Immature natural killer cell (primary cell): ENCODE measurements around the gene SS18L1. TPM values are rescaled to one million over a fixed set of nuclear protein-coding genes. Genes with fewer than 3 reads are reported as not detected.
A peak's percentile ranks its signal among the peaks of the same experiment; 100 is the strongest.

ENCODE experiments used
- DNase-seq, 3 donors: peaks; one replicate each; pipeline ENCODE4 v3.0.0; 2022; ENCODE audit warnings: mixed read lengths in 1 of 3
- H3K27ac Mint-ChIP-seq, 6 donors: one replicate each; pipeline ENCODE4 v1.8.0; 2020; ENCODE audit warnings: mixed read lengths in 6 of 6, mild to moderate bottlenecking in 5 of 6, inconsistent platforms in 4 of 6, moderate library complexity in 3 of 6
- H3K27me3 Mint-ChIP-seq, 3 donors: one replicate each; pipeline ENCODE4 v1.8.0; 2020 to 2021; ENCODE audit warnings: low read depth in 3 of 3, mild to moderate bottlenecking in 3 of 3, mixed read lengths in 3 of 3, moderate library complexity in 3 of 3, inconsistent platforms in 1 of 3
- H3K36me3 Mint-ChIP-seq, 3 donors: one replicate each; pipeline ENCODE4 v1.8.0; 2020; ENCODE audit warnings: mixed read lengths in 3 of 3, inconsistent platforms in 2 of 3, mild to moderate bottlenecking in 2 of 3
- H3K4me1 Mint-ChIP-seq, 2 donors: one replicate each; pipeline ENCODE4 v1.8.0; 2020; ENCODE audit warnings: inconsistent platforms in 2 of 2, mild to moderate bottlenecking in 2 of 2, mixed read lengths in 2 of 2, moderate library complexity in 1 of 2
- H3K4me3 Mint-ChIP-seq, 5 donors: one replicate each; pipeline ENCODE4 v1.8.0; 2020; ENCODE audit warnings: mild to moderate bottlenecking in 5 of 5, mixed read lengths in 5 of 5, inconsistent platforms in 3 of 5, moderate library complexity in 3 of 5
- H3K9me3 Mint-ChIP-seq, 6 donors: one replicate each; pipeline ENCODE4 v1.8.0; 2020; ENCODE audit warnings: mild to moderate bottlenecking in 6 of 6, mixed read lengths in 6 of 6, inconsistent platforms in 4 of 6, moderate library complexity in 3 of 6
- polyA plus RNA-seq, 3 donors: library from polyadenylated mRNA; unstranded; fragments of 300-500 nt; fragmentation: Illumina TruSeq; gene quantifications; one replicate each; pipeline ENCODE4 v1.2.3, GENCODE V29; 2021

SS18L1 gene
- polyA plus RNA-seq, 3 donors from 2014 or later = 0.39 to 0.68 TPM; not detected in 1

- Mint-ChIP-seq H3K4me3 (no peak overlapping the region), H3K36me3 (peaks cover 14 to 23% (median 16%) of the 10 kb centered on the region in 3 donors), H3K27me3 (peaks cover 2 to 16% (median 2%) of the 10 kb centered on the region in 3 donors), H3K9me3 (no peaks in the 10 kb centered on the region), H3K27ac (no peak overlapping the region), H3K4me1 (peaks cover 6 to 7% of the 10 kb centered on the region in 2 donors)
- DNase-seq = peak; percentile 73 to 76 (median 75)
Observed at GRCh38 chr20:62156592-62157386, 13.2 kb downstream of the SS18L1 start.

- Mint-ChIP-seq H3K4me3 (no peak overlapping the region), H3K27ac (no peak overlapping the region), H3K27me3 (peaks cover 2 to 16% (median 2%) of the 10 kb centered on the region in 3 donors)
Observed at GRCh38 chr20:62157387-62158087, 14.0 kb downstream of the SS18L1 start.

GRCh38 chr20:62158088-62158400 lies 14.5 kb downstream of the SS18L1 start:
- Mint-ChIP-seq H3K9me3 (no peaks in the 10 kb centered on the region), H3K27me3 (peaks cover 2 to 11% (median 2%) of the 10 kb centered on the region in 3 donors), H3K36me3 (peaks cover 8 to 18% (median 12%) of the 10 kb centered on the region in 3 donors), H3K4me1 (peaks cover 3 to 7% of the 10 kb centered on the region in 2 donors), H3K4me3 (no peak overlapping the region), H3K27ac (no peak overlapping the region)
- DNase-seq = no peak

More at GRCh38 chr20:62157387-62158087, 14.0 kb downstream of the SS18L1 start:
- peaks cover 3 to 7% of the 10 kb centered on the region in 2 donors for H3K4me1 Mint-ChIP-seq
- H3K9me3 Mint-ChIP-seq = no peaks in the 10 kb centered on the region
- H3K36me3 Mint-ChIP-seq = peaks cover 13 to 23% (median 16%) of the 10 kb centered on the region in 3 donors
- no peak for DNase-seq

DNA sequence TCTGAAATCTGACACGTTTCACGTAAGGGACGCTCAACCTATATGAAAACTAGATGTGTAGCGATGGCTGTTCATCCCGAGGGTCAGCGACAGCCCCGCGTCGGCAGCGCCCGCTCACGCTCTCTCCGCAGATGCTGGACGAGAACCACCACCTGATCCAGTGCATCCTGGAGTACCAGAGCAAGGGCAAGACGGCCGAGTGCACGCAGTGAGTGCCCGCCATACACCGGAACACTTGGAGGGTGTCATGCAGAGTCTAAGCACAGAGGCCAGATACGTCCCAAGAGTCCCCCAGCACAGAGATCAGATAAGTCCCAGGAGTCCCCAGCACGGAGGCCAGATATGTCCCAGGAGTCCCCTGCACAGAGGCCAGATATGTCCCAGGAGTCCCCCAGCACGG lies 15.0 kb downstream of the SS18L1 start:
- Mint-ChIP-seq H3K4me1 (peaks cover 3 to 7% of the 10 kb centered on the region in 2 donors), H3K36me3 (peaks cover 5 to 16% (median 10%) of the 10 kb centered on the region in 3 donors), H3K27me3 (peaks cover under 1 to 10% (median 2%) of the 10 kb centered on the region in 3 donors), H3K9me3 (no peaks in the 10 kb centered on the region), H3K27ac (no peak overlapping the region), H3K4me3 (no peak overlapping the region)
- no peak for DNase-seq

- peaks cover 4 to 14% (median 5%) of the 10 kb centered on the region in 3 donors for H3K36me3 Mint-ChIP-seq
- no peaks in the 10 kb centered on the region for H3K9me3 Mint-ChIP-seq
- peaks cover 3 to 7% of the 10 kb centered on the region in 2 donors for H3K4me1 Mint-ChIP-seq
- DNase-seq = no peak
- no peak overlapping the region for H3K4me3 Mint-ChIP-seq
- peaks cover 0 to 10% (median 2%) of the 10 kb centered on the region in 3 donors for H3K27me3 Mint-ChIP-seq
- no peak overlapping the region for H3K27ac Mint-ChIP-seq
Observed at GRCh38 chr20:62159052-62159451, 15.5 kb downstream of the SS18L1 start.

- peaks cover 3 to 7% of the 10 kb centered on the region in 2 donors for H3K4me1 Mint-ChIP-seq
- peak in 1 of 3 donors; percentile 38 for DNase-seq
Observed at GRCh38 chr20:62159839-62160238, 16.3 kb downstream of the SS18L1 start.

DNA sequence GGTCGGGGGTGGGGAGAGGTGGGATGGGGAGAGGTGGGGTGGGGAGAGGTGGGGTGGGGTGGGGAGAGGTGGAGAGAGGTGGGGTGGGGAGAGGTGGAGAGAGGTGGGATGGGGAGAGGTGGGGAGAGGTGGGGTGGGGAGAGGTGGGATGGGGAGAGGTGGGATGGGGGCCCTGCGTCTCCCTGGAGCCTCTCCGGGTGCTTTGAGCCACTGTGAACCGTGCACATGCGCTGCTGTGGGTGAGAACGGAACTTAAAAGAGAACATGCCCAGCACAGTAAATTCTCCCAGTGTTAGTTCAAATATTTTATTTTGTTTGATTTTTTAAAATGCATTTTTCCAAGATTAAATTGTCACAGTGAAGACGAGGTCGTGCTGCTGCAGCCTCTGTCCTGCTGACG lies 16.7 kb downstream of the SS18L1 start:
- Mint-ChIP-seq H3K36me3 (peaks cover 0 to 8% (median 0%) of the 10 kb centered on the region in 3 donors), H3K4me1 (peaks cover 3 to 7% of the 10 kb centered on the region in 2 donors), H3K4me3 (no peak overlapping the region), H3K27ac (no peak overlapping the region), H3K27me3 (peaks cover 0 to 8% (median 3%) of the 10 kb centered on the region in 3 donors), H3K9me3 (no peaks in the 10 kb centered on the region)
- DNase-seq = no peak

More at GRCh38 chr20:62159839-62160238, 16.3 kb downstream of the SS18L1 start:
- H3K9me3 Mint-ChIP-seq = no peaks in the 10 kb centered on the region
- no peak overlapping the region for H3K4me3 Mint-ChIP-seq
- H3K27ac Mint-ChIP-seq = peak overlapping the region in 1 of 6 donors; percentile 40
- peaks cover 0 to 8% (median 3%) of the 10 kb centered on the region in 3 donors for H3K27me3 Mint-ChIP-seq
- peaks cover under 1 to 7% (median under 1%) of the 10 kb centered on the region in 3 donors for H3K36me3 Mint-ChIP-seq

- no peak overlapping the region for H3K4me3 Mint-ChIP-seq
- H3K36me3 Mint-ChIP-seq = peaks cover 0 to 9% (median 0%) of the 10 kb centered on the region in 3 donors
- H3K27ac Mint-ChIP-seq = no peak overlapping the region
- no peak for DNase-seq
- H3K9me3 Mint-ChIP-seq = no peaks in the 10 kb centered on the region
- peaks cover 3 to 7% of the 10 kb centered on the region in 2 donors for H3K4me1 Mint-ChIP-seq
- H3K27me3 Mint-ChIP-seq = peaks cover 0 to 8% (median 3%) of the 10 kb centered on the region in 3 donors
Observed at GRCh38 chr20:62160876-62161275, 17.3 kb downstream of the SS18L1 start.

DNA sequence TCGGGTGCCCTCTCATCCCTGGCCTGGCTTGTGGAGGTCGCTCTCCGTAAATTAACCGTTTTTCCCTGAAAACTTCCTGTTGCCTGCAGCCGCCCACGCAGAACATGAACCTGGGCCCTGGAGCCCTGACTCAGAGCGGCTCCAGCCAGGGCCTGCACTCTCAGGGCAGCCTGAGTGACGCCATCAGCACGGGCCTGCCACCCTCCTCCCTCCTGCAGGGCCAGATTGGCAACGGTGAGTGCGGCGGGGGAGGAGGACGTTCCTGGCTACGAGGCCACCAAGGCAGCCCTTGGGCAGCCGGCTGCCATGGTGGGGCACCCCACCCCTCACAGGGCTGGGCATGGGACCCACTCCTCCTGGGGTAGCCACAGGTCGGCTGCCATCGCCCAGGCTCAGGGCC lies 17.8 kb downstream of the SS18L1 start:
- Mint-ChIP-seq H3K27me3 (peaks cover 0 to 8% (median 3%) of the 10 kb centered on the region in 3 donors), H3K4me3 (no peak overlapping the region), H3K36me3 (peaks cover 0 to 11% (median 2%) of the 10 kb centered on the region in 3 donors), H3K9me3 (no peaks in the 10 kb centered on the region), H3K4me1 (peaks cover 3 to 7% of the 10 kb centered on the region in 2 donors), H3K27ac (no peak overlapping the region)
- DNase-seq = no peak

- no peak for DNase-seq
- no peak overlapping the region for H3K4me3 Mint-ChIP-seq
- no peak overlapping the region for H3K27ac Mint-ChIP-seq
- peaks cover 0 to 13% (median 4%) of the 10 kb centered on the region in 3 donors for H3K36me3 Mint-ChIP-seq
- H3K9me3 Mint-ChIP-seq = no peaks in the 10 kb centered on the region
- H3K4me1 Mint-ChIP-seq = peaks cover 0 to 7% of the 10 kb centered on the region in 2 donors
- H3K27me3 Mint-ChIP-seq = peaks cover 0 to 6% (median 3%) of the 10 kb centered on the region in 3 donors
Observed at GRCh38 chr20:62162765-62163484, 19.4 kb downstream of the SS18L1 start.

- Mint-ChIP-seq H3K27me3 (peaks cover 0 to 7% (median 3%) of the 10 kb centered on the region in 3 donors), H3K4me3 (no peak overlapping the region), H3K9me3 (no peaks in the 10 kb centered on the region), H3K27ac (no peak overlapping the region), H3K36me3 (peaks cover 0 to 17% (median 4%) of the 10 kb centered on the region in 3 donors), H3K4me1 (peaks cover 0 to 7% of the 10 kb centered on the region in 2 donors)
- no peak for DNase-seq
Observed at GRCh38 chr20:62163485-62163865, 19.9 kb downstream of the SS18L1 start.

DNA sequence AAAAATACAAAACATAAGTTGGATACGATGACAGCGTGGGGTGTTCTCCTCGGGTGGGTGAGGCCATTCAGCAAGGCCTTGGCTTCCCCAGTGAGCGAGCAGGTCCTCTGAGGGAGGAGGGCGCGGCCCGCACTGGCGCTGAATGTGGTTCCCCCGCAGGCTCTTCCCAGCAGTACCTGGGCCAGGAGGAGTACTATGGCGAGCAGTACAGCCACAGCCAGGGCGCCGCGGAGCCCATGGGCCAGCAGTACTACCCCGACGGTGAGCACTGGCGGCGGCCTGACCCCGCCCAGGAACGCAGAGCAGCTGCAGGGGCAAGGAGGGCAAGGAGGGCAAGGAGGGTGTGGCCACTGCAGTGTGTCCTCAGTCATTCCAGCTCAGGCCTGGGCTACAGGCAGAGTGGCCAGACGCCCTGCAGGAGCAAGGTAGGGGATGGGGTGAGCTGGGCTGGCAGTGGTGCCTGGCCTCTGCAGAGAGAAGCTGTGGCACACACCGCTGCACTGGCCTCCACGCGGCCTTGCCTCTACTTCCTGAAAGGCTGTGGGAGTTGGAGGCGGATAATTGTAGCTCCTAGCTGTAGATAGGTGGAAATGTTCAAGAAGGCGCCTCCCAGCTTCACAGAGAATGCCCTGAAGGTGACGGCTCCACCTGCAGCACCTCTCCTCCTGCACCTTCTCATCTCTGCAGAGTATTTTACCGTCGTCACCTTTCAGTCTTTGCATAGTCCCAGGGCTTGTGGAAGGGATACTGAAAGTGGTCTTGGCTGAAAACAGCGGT lies 20.6 kb downstream of the SS18L1 start:
- Mint-ChIP-seq H3K4me3 (no peak overlapping the region), H3K9me3 (no peaks in the 10 kb centered on the region), H3K27me3 (peaks cover 0 to 7% (median 3%) of the 10 kb centered on the region in 3 donors), H3K27ac (no peak overlapping the region), H3K4me1 (peaks cover 0 to 7% of the 10 kb centered on the region in 2 donors), H3K36me3 (peaks cover 0 to 18% (median 4%) of the 10 kb centered on the region in 3 donors)
- no peak for DNase-seq
